Fibroblast of pulmonary artery (primary cell): Measurements from ENCODE around the gene RASAL2.
"Not testable (repeated sequence)": the region's sequence is repeated elsewhere in the genome, so short reads cannot be mapped to it uniquely, and the experiment has no call there.

ENCODE experiments used
- DNase-seq: peaks from one replicate; pipeline ENCODE4 v3.0.0-alpha.2; 2010; ENCODE audit warnings: low read depth
- H3K4me3 ChIP-seq: replicated peaks from 2 replicates; pipeline ENCODE4 v1.5.1; 2011; ENCODE audit warnings: low read depth, mild to moderate bottlenecking, control low read depth, low read length, moderate library complexity
- TF ChIP-seq, protein P1 (sequence below): IDR thresholded peaks from 2 replicates; pipeline ENCODE4 v1.5.1; 2011; ENCODE audit warnings: mild to moderate bottlenecking, control low read depth, low read length, inconsistent platforms; ENCODE audit errors: missing control alignments

The RASAL2 gene

DNA sequence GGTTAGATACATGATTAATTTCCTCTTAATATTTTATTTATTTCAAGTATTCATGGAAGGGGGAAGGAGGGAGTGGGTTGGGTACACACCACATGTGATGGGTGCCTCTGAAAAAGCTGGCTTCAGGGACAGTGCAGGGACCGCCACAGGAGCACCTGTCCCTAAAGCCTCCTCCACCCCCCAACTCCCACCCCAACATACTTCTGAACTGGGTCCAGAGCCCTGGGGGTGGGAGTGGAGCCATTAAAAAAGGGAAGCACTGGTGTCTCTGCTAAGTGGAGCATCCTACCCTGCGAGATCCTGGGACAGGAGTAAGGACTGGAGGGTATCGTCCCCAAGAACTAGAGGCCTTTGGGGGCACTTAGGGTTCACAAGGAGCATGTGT is 408.4 kb downstream of the RASAL2 start:
- no peak for DNase-seq
- TF ChIP-seq, protein P1, sequence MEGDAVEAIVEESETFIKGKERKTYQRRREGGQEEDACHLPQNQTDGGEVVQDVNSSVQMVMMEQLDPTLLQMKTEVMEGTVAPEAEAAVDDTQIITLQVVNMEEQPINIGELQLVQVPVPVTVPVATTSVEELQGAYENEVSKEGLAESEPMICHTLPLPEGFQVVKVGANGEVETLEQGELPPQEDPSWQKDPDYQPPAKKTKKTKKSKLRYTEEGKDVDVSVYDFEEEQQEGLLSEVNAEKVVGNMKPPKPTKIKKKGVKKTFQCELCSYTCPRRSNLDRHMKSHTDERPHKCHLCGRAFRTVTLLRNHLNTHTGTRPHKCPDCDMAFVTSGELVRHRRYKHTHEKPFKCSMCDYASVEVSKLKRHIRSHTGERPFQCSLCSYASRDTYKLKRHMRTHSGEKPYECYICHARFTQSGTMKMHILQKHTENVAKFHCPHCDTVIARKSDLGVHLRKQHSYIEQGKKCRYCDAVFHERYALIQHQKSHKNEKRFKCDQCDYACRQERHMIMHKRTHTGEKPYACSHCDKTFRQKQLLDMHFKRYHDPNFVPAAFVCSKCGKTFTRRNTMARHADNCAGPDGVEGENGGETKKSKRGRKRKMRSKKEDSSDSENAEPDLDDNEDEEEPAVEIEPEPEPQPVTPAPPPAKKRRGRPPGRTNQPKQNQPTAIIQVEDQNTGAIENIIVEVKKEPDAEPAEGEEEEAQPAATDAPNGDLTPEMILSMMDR = no peak

DNA sequence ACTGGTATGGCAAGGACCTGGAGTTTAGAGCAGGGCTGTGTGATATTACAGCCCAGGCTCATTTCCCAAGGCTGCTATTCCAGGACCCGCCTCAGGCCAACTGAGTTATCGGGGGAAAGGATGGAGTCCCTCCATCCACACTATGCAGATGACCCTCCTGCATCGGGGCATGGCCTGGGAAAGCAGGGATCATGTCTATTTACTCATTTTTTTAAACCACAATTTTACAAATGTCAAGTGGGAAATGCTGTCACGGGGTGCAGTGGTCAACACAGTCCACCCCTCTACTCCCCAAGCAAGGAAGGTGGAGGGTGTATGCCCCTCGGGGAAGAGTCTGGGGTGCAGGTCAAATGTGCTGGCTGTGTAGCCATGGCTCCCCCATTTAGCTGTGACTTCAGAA is 409.0 kb downstream of the RASAL2 start:
- TF ChIP-seq, protein P1 = no peak
- H3K4me3 ChIP-seq = no peak overlapping the region
- DNase-seq = no peak

More for the DNA sequence above, 408.4 kb downstream of the RASAL2 start:
- no peak overlapping the region for H3K4me3 ChIP-seq

DNA sequence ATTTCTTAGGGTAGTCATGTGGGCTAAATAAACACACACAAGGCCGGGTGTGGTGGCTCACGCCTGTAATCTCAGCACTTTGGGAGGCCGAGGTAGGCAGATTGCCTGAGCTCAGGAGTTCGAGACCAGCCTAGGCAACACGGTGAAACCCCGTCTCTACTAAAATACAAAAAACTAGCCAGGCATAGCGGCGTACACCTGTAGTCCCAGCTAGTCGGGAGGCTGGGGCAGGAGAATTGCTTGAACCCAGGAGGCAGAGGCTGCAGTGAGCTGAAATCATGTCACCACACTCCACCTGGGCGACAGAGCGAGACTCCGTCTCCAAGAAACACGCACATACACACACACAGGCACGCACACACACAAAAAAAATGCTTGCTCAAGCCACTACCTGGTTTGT is 409.4 kb downstream of the RASAL2 start:
- H3K4me3 ChIP-seq, DNase-seq: not testable (repeated sequence)

DNA sequence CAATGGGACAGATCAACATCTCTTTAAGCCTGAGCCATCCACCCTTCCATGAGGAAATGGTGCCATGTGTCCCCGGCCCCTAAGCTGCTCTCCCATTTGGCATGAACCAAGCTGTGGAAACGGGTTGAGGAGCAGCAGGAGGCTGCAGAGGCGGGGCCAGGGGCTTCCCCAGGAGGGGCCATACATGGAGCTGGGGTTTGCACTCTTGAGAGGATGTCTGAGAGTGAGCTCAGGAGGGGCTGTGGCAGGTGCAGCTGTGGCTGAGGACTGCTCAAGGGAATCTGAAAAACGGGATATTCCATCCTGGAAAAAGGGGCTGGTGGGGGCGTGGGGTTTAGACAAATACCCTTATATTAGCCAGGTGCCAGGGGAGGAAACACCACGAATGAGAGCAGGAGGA is 409.9 kb downstream of the RASAL2 start:
- TF ChIP-seq, protein P1 = no peak
- H3K4me3 ChIP-seq = no peak overlapping the region
- no peak for DNase-seq

DNA sequence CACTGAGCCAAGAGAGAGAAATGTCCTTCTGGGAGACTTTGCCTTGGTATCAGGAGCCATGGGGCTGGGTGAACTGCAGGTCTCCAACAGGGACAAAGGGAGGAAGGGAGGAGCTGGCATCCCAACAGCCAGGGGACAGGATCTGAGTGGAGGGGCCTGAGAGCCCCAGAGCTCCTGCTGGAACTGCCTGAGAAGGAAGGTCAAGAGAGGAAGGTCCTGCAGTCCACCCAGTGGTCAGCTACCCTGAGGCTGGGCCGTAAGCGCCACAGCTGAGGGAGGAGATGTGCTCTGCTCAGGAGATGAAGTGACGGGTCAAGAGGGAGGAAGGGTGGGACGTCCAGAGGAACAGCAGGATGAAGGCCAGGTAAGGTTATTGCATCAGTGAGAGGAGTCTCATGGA is 410.4 kb downstream of the RASAL2 start:
- no peak for DNase-seq
- H3K4me3 ChIP-seq = no peak overlapping the region
- TF ChIP-seq, protein P1 = no peak

DNA sequence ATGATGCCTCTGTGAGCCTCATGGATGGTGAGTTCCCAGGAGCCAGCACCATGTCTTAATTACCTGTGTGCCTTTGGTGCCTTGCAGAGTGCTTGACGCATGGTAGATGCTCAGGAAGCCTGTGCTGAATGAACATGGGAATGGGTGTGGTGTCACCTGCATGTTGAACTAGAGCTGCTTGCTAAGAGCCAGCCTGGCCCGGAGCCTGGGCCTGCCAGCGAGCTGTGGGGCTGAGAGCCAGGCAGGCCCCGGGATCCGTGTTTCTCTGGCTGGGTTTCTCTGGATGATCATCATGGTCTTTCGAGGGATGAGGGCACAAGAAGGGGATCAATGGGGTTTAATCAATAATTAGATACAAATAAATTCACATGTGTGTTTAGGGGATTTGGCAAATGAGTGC is 412.3 kb downstream of the RASAL2 start:
- H3K4me3 ChIP-seq = no peak overlapping the region
- TF ChIP-seq, protein P1 = no peak
- DNase-seq = no peak

DNA sequence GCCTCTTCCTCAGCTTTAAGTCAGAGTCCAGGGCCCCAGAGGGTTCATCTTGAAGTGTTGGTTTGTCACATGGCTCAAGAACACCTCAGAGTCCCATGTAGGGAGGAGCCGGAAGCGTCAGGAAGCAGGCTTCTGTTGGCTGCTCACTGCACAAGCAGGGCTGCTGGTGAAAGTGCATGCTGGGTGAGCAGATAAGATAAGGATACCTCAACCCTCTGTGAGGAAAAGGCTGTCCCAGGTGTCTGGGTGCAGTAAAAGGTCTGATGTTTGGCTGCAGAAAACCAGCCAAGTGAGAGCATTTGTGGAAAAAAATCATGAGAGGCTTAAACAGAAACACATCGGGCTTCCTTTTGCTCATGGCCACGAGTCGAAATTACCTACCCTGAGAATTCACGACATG is 412.8 kb downstream of the RASAL2 start:
- no peak overlapping the region for H3K4me3 ChIP-seq

More for the DNA sequence above, 412.8 kb downstream of the RASAL2 start:
- DNase-seq = no peak
- TF ChIP-seq, protein P1 = no peak
